Activated CD4-positive, alpha-beta T cell treated with anti-CD3 and anti-CD28 coated beads for 4 hours (primary cell): Measurements from ENCODE around the gene PKD1L1.

ENCODE experiments used
- DNase-seq, 2 donors: peaks; one replicate each; pipeline ENCODE4 v3.0.0-alpha.2; 2020

The PKD1L1 gene

DNA sequence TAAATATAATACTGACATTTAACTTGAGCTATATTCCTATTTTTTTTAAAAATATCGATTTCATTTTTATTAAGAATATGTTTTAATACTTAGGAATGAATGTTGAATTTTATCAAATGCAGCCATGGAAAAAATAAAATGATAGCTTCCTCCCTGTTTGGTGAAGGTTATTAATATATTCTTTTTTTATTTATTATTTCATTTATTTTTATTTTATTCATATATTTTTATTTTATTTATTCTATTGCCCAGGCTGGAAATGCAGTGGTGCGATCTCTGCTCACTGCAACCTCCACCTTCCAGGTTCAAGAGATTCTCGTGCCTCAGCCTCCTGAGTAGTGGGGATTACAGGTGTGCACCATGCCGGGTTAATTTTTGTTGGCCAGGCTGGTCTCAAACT, 160.2 kb downstream of the PKD1L1 start:
- no peak for DNase-seq

DNA sequence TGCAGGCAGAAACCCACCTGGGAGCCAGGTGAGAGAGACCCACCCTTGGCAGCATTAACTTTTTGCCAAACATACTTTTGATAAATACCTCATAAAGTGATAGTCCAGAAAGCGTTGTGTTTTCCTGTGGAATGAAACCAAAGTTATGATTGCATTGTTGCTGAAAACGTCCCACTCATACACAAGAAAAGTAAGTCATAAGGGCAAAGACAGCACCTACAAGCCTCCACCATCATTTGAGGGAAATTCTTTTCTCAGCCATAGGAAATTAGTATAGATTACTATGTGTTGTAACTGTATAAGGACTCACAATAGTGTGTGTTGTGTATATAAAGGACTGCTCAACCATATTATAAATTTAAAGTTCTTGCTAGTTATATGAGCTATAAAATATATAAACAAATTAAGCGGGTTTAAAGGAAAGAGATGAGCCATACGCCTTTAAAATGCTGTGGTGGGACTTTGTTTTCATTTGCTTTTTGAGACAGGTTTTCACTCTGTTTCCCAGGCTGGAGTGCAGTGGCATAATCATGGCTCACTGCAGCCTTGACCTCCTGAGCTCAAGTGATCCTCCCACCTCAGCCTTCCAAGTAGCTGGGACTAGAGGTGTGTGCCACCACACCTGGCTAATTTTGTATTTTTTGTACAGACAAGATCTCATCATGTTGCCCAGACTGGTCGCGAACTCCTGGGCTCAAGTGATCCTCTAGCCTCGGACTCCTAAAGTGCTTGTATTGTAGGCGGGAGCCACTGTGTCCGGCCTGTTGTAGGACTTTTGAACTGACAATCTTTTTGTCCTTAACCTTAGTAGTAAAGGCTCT, 160.8 kb downstream of the PKD1L1 start:
- DNase-seq: no peak

DNA sequence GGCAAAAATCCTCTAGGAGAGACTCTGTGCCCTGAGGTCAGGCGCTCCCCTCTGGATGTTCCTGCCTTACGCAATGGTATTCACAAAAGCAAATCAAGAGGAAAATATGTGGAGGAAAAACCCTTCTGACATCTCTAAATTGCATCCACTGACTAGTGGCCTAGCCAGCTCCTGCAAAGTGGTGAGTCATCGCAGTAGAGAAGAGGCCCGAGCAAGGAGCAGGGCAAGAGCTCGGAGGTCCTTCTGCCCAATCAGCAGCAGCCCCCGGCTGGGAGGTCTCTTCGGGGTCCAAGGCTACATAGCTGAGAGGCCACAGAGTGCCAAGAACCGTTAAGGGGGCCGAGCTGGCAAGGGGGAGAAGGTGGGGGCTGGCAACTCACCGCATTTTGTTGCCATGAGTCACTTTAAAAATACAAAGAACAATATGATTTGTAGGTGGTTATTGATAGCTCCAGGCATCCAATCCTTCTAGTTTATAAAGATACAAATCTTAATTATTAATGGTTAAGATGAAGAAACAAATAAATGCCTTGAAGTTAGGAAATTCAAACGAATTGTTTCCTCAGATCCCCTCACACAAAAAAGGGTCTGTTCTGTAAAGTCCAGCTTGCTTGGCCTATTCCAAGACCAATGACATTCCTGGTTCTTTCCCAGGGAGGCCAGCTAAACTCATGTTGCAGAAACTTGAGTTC, 161.6 kb downstream of the PKD1L1 start:
- DNase-seq: no peak

DNA sequence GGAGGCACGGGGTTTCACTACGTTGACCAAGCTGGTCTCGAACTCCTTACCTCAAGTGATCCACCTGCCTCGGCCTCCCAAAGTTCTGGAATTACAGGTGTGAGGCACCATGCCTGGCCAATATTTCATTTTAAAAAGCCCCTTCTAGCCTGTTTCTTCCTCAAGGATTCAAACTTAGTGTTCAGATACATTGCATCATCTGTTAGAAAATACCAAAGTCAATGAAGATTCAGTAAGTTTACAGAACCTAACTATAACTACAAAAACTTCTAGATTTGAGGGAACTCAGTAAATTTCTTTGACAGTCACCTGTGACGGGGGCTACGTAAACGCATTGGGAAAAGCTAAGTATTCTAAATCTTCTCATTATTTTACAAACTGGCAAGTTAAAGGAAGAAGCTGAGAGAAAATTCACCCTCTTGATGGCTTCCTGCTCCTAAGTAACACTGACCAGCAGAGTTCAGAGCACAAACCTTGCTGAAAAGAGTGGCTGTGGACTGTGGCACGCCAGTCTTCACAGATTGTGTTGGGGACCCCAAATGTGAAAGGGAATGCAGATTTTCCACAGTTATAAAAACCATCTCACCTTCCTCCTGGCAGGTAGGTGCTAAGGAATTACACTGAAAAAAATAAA, 162.2 kb downstream of the PKD1L1 start:
- DNase-seq: no peak

DNA sequence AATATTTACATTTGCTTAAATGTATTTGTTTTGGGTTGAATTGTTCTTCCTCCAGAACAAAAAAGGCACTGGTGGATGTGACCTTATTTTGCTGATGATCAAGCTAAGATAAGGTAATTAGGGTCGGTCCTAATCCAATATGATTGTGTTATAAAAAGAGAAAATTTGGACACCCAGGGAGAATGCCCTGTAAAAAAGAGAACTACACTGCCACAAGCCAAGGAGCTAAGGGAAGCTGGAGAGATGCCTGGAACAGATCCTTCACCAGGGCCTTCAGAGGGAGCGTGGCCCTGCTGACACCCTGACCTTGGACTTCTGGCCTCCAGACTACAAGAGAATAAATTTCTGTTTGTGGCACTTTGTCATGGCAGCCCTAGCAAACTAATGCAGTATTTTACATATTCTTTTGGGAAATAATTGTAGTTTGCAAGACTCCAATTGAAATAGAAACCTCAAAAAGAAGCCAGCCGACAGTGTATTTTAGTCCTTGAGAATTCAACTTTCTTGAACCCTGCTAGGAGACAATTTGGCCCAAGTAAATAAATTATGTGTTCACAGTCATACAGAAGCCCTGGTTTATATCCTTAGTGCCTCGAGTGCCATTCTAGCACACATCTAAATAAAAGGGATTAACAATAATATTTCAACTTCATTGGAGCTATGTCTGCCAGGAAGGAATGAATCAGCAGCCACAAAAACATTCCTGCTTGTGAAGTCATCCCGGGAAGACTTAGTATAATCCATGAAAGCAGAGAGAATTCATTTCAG, 164.6 kb downstream of the PKD1L1 start:
- DNase-seq: no peak

DNA sequence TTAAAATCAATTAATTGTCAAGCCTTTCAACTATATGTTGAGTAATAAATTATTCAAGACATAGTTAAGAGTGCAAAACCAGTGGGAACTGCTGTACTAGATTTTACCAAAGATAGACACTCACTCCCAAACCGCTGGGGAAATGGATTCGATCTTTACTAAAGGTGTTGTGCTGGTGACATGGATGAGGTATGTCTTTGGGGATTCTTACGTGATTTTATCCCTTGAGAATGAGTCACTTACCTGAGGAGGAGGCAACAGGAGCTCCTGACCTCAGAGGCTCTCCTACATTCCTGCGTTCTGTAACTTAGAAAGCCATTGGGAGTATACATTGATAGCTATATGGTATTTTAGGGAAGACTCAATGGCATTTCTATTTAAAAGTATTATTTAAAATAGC, 165.5 kb downstream of the PKD1L1 start:
- no peak for DNase-seq

DNA sequence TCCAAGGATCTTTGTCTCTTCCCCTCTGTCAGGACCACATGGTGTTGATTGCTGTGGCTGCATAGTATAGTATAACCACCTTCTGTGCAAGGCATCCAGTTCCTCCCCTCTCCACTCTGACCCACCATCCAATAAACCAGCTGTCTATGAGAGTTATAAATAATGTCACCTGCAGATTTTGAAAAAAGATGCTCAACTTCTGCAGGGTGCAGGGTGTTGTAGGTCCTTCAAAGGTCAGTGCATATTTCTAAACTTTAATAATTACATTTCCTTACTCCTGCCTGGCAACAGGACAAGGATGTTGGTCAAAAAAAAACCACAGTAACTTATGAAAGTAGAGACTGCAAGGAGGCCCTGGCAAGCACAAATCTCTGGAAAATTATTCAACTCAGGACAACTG, 166.2 kb downstream of the PKD1L1 start:
- DNase-seq: no peak

DNA sequence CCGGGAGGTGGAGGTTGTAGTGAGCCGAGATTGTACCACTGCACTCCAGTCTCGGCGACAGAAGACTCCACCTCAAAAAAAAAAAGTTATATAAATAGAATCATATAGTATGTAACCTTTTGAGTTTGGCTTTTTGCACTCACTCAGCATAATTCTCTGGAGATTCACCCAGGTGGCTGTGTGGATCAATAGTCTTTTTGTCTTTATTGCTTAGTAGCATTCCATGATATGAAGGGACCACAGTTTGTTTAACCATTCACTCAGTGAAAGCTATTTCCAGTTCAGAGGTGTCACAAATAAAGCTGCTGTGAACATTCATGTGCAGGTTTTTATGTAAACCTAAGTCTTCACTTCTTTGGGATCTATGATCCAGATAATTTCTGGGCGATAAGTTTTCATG, 167.7 kb downstream of the PKD1L1 start:
- DNase-seq: no peak

DNA sequence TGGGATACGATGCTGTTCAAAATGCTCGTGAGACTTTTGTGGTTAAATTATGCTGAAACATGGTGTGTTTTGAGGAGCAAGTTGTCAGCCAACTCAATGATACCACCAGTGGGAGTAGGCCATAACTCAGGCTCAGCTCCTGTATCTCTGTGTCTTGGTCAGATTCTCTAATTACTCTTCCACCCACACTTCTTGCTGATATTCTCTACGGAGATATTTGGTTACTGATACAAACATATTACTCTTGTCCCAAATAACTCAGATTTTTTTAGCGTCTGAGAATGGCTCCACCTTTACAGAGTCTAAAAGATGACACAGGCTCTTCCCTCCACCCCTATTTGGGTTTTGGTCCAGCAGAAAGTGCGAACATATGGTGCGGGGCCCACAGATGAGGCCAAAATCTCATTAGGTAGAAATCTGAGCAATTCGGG, 168.9 kb downstream of the PKD1L1 start:
- no peak for DNase-seq

DNA sequence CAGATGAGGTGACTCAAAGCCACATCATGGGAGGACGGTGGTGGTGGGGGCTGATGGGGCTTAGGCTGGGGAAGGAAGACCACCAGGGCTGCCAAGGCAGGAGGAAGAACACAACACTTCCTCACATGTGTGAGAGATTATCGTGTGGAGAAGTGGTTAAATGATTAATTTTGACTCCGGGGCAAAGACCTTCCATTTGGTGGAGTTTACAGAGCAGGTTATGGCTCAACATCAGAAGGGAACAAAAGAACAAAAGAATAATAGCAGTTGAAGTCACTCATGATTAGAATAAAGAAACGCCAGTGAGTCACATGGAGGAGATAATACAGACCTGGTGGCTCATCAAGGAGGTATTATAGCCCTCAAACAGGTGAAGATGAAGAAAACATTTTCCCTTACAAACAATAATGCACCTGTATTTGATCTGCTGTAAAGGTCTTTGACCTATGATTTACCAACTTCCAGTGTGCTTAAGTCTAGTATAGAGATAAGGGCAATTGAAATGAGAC, 170.1 kb downstream of the PKD1L1 start:
- DNase-seq: no peak

DNA sequence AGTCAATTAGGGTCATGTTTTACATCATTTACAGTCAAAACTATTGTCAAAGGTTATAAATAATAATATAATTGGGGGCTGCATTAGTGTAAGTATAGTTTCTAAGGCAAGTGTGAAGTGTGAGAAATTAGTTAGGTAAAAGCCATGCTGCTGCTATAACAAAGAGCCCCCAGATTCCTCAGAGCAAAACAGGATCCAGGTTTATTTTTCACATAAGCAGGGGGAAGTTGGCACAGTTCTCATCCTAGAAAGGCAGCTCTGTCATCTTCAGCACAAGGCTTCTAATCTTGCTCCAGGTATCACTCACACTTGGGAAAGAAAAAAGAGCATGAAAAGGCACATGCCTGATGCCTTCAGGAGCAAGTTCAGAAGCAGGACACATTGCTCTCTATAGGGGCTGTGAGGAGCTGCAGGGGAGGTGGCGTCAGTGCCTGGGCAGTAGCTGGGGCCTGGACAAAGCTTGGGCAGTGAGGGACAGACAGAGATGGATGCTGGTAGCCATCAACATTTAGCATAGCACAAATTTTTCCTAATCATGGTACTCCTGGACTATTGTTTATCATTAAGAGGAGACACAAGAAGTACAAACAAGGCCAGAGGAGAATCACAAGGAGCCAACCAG, 170.6 kb downstream of the PKD1L1 start:
- no peak for DNase-seq

DNA sequence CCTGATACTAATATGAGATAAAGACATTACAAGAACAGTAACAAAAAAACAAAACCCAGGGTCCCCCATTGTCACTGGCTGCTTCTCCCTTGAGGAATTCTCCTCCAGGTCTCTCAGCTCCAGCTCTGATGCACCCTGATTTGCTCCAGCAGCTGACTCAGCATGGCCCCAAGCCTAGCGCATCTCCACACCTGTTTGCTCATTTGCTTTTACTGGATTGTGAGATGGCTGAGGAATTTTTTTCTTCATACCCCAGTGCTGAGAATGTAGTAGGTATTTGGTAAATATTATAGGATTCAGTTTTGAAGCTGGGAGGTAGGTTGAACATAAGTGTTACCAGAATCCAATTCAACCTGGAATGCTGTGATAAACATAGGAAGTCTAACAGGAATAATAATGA, 171.9 kb downstream of the PKD1L1 start:
- DNase-seq: no peak

DNA sequence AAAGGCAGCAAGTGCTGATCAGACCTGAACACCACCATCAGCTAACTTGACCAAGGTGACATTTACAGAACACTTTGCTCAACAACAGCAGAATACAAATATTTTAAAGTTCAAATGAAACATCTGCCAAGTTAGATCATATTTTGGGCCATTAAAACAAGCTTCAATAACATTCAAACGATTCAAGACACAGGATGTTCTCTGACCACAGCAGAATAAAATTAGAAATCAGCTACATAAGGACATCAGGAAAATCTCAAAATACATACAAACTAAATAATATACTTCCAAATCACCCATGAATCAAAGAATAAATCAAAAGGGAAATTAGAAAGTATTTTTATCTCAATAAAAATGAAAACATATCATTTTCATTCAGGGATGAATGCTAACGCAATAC, 173.0 kb downstream of the PKD1L1 start:
- DNase-seq: no peak

DNA sequence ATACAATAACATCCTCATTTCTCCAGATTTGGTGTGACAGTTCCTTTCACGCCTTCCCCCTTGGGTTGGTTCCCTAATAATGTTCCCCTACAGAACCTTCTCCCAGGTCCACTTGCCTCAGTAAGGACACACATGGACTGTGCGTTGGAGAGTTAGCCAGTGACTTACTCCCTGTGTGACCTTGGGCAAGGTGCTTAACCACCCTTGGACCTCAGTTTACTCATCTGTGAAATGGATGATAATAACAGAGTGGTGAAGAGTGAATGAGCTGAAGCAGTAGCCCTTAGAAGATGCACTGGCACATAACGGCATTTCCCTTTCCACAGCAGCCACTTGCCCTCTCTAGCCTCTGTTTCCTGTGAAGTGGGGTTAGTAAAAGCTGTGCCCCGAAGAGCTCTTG, 175.8 kb downstream of the PKD1L1 start:
- DNase-seq: no peak

DNA sequence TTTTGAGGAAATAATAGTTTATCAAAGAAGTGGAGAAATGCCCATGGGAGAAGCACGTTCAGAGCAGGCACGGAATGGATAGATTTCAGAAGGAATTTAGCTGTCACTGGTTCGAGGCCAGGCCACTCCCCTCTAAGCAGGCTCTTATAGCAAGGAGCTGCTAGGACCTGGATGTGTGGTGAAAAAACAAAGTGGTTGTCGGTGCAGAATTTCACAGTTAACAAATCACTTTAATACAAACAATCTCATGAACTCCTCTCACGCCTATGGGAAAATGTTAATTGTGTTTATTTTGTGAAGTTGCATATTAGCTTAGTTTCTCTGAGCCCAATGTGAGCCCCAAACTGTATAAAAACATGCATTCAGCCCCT, 176.3 kb downstream of the PKD1L1 start:
- no peak for DNase-seq

DNA sequence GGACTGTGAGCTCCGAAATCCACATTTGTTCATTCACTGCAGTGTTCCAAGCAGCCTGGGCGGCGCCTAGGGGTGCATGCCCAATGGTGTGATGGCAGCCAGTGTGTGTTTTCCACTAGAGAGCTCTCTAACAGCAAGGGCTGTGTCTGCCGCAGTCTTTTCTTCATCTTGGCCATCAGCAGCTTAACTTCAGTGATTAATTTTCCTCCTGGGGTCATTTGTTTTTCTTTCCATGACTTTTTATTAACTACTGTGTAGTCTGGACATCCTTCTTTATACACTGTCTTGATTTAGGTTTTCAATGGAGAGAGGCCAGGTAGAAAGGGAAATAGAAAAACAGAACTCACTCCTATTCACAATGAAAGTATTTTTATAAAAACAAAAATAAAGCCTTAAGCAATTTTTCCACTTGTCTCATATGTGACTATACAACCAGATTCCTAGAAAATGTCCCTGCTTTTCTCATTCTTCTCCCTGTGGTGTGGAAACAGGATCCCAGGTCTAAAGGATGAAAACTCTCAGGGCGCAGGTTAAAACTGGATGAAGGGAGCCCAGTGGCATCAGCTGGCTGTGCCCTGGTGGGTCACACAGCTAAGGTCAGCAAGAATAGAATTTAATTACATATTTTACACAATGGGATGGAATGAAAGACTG, 176.8 kb downstream of the PKD1L1 start:
- DNase-seq: no peak

DNA sequence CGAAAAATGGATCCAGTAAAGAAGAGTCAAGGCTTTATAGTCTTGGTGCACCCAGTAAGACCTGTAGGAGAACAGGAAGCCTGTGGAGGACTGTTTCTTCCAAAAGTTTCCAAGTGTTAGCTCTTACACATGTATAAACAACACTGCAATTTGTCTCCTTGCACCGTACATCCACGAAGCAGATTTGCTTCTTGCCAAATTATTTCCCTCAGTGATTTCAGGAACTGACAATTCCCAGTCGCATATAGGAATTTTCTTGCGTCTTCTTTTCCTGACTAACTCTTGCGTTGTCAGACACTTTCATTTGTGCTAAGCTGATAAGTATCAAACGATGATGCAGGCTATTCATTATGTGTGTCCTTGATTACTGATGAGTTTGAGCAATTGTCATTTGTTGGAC, 182.1 kb downstream of the PKD1L1 start:
- DNase-seq: no peak

DNA sequence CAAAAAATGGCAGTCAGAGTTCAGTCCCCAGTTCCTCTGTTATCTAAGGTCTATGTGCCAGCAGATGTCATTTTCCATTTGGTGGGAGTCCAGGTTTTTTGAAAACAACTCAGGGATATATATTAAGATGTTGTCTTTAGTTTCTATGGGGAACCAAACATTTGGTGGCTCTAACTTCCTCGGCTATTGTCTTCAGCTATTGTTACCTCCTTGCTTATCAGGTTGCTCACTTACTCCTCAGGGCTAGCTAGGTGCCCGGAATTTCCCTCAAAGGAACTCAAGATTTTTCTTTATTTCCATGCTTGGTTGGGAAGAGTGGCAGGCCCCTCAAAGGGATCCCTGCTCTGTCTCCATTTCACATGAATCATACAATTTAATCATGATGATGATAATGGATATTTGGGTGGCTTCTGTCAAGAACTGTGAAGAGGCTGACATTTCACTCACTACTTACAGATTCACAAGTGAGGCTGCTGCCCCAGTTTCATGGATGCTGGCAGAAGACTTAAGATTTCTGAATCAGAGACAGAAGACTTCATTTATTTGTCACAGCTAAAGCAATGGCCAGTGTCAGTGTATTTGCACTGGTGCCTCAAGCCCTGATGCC, 182.8 kb downstream of the PKD1L1 start:
- DNase-seq: no peak

DNA sequence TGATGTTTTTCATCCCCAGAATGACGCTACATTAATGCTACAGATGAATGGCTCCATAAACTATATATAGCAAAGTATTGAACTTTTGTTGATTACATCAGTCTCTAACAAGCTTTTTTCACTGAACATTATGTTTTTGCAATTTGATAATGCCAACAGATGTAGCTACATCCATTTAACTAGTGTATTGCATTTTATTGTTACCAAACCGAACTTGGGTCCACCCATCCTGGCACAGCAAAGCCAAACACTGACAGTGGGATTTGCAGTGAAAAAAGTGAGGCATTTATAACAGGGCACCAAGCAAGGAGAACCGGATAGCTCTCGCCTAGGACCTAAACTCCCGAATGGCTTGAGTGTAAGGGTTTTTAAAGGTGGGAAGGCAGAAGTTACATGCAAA, 183.5 kb downstream of the PKD1L1 start:
- no peak for DNase-seq

DNA sequence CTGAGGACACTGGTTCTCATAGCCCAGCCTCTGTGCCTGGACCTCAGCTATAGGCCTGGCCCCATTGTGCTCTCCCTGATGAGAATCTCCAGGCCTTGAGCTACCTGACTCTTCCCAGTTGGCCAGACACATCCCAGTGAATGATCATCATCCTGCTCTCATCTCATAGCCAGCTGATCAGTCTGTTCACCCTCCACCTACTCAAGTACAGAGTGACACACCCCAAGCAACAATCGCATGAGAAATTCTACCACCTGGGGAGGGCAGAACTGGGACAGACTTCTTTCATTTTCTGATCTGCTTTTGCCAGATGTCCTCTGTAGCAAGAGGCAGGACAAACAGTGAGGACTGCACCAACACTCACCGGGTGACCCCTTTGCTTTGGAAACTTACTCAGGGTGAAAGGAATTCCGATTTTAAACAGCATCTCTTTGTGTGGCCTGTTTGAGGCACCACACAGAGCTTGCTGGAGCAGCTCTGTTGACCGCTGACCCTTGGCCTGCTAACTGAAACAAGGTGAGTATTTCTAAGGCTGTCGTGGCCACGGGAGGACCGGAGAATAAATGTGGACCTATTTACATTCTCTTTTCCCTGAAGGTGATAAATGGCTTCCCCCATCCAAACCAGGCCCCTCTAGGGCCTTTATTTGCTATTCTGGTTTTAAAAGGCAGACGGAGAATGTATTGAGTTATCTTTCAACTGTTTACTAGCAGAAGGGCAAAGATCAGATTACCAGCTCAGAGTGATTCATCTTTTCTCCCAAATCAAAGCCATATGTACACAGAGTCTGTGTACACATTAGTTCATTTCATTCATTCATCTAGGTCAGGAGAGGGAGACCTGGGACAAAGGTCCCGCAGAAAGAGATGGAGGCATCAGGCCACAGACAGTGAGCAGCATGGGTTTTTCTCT, 184.9 kb downstream of the PKD1L1 start:
- no peak for DNase-seq

DNA sequence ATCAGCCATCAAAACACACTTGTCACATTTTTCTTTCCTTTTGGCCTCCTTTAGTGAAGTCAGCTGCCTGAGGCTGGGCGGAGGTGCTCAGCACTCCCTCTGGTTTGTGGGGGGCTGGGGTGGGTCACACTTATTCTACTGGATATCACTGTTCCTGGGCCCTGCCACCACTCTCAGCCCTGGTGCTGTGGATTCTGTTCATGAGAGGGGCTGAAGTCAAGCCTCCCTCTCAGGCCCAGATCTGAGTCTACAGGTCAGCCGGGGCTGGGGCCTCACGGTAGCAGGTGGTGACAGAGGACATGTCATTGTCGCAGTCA, 185.6 kb downstream of the PKD1L1 start:
- DNase-seq: no peak
